Calu3 (cell line): ENCODE data around the gene AP2S1. TPM values are rescaled to one million over a fixed set of nuclear protein-coding genes. Genes with fewer than 3 reads are reported as not detected.
"Not testable (repeated sequence)": the region's sequence is repeated elsewhere in the genome, so short reads cannot be mapped to it uniquely, and the experiment has no call there.

Experiments used
- BruUV-seq: library from RNA; stranded (reverse); fragments of 400-500 nt; replicated peaks from 2 replicates; lab custom pipeline; 2021; lab: Mats Ljungman, UMichigan
- CTCF ChIA-PET: fragments of 300-600 bp; sonication (Branson Sonifier 250); formaldehyde crosslinking; loops from one replicate; lab custom pipeline; 2022; ENCODE audit warnings: antibody characterized with exemption; lab: Charles Lee
- DNase-seq: peaks from one replicate; pipeline ENCODE4 v3.0.0; 2022
- H3K27ac Mint-ChIP-seq: one replicate; pipeline ENCODE4 v1.8.0; 2022; ENCODE audit warnings: mixed read lengths; ENCODE audit not compliant: unreplicated experiment
- H3K27me3 Mint-ChIP-seq: one replicate; pipeline ENCODE4 v1.8.0; 2022; ENCODE audit warnings: mixed read lengths; ENCODE audit not compliant: unreplicated experiment
- H3K36me3 Mint-ChIP-seq: one replicate; pipeline ENCODE4 v1.8.0; 2022; ENCODE audit warnings: mild to moderate bottlenecking, moderate library complexity, mixed read lengths; ENCODE audit not compliant: insufficient read depth, unreplicated experiment
- H3K4me1 Mint-ChIP-seq: one replicate; pipeline ENCODE4 v1.8.0; 2022; ENCODE audit warnings: mild to moderate bottlenecking, low read depth, mixed read lengths; ENCODE audit not compliant: unreplicated experiment
- H3K4me3 Mint-ChIP-seq: one replicate; pipeline ENCODE4 v1.8.0; 2022; ENCODE audit warnings: mild to moderate bottlenecking, low read depth, moderate library complexity, mixed read lengths; ENCODE audit not compliant: unreplicated experiment
- H3K9me3 Mint-ChIP-seq: one replicate; pipeline ENCODE4 v1.8.0; 2022; ENCODE audit warnings: low read depth, mixed read lengths; ENCODE audit not compliant: unreplicated experiment
- intact Hi-C: fragments of 100-400 bp; cut with micrococcal nuclease; formaldehyde crosslinking; loops from one replicate; pipeline ENCODE4 v1.10.0; 2022; ENCODE audit not compliant: unreplicated experiment
- total RNA-seq: library from RNA; stranded (reverse); gene quantifications from 2 replicates; pipeline ENCODE4 v1.2.3, GENCODE V29; 2022
- TF ChIP-seq, protein P1 (sequence below): fragments of 200-600 bp; IDR thresholded peaks from one replicate; pipeline ENCODE4 v1.8.0; 2022; ENCODE audit warnings: antibody characterized with exemption; ENCODE audit not compliant: unreplicated experiment

The AP2S1 gene
- total RNA-seq, 1 experiment from 2014 or later = 184 TPM

- CTCF ChIA-PET = interaction anchor here (0.6 kb wide), 1 partner anchor 1984 kb away, joined by 4 read pairs; no protein-coding TSS in a partner anchor
- Mint-ChIP-seq H3K36me3 (no peaks in the 10 kb centered on the region), H3K4me3 (no peak overlapping the region), H3K9me3 (no peaks in the 10 kb centered on the region), H3K27ac (no peak overlapping the region), H3K4me1 (no peaks in the 10 kb centered on the region), H3K27me3 (no peaks in the 10 kb centered on the region)
- no TSS peak for BruUV-seq
- DNase-seq = no peak
- intact Hi-C loops = no loop called here
- TF ChIP-seq, protein P1, sequence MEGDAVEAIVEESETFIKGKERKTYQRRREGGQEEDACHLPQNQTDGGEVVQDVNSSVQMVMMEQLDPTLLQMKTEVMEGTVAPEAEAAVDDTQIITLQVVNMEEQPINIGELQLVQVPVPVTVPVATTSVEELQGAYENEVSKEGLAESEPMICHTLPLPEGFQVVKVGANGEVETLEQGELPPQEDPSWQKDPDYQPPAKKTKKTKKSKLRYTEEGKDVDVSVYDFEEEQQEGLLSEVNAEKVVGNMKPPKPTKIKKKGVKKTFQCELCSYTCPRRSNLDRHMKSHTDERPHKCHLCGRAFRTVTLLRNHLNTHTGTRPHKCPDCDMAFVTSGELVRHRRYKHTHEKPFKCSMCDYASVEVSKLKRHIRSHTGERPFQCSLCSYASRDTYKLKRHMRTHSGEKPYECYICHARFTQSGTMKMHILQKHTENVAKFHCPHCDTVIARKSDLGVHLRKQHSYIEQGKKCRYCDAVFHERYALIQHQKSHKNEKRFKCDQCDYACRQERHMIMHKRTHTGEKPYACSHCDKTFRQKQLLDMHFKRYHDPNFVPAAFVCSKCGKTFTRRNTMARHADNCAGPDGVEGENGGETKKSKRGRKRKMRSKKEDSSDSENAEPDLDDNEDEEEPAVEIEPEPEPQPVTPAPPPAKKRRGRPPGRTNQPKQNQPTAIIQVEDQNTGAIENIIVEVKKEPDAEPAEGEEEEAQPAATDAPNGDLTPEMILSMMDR = no peak
These were observed 27.6 kb downstream of the AP2S1 start for GRCh38 chr19:46823049-46823448.

GRCh38 chr19:46822410-46822787, 28.2 kb downstream of the AP2S1 start:
- BruUV-seq, DNase-seq, CTCF ChIA-PET, H3K9me3 Mint-ChIP-seq, H3K4me1 Mint-ChIP-seq, H3K4me3 Mint-ChIP-seq, intact Hi-C loops, H3K27ac Mint-ChIP-seq, H3K27me3 Mint-ChIP-seq, H3K36me3 Mint-ChIP-seq: not testable (repeated sequence)

GRCh38 chr19:46821512-46822409, 28.9 kb downstream of the AP2S1 start:
- BruUV-seq = no TSS peak
- no peak overlapping the region for H3K27ac Mint-ChIP-seq
- H3K4me1 Mint-ChIP-seq = no peaks in the 10 kb centered on the region
- TF ChIP-seq, protein P1 = no peak
- CTCF ChIA-PET = no interaction called here
- no peak overlapping the region for H3K4me3 Mint-ChIP-seq
- H3K27me3 Mint-ChIP-seq = no peaks in the 10 kb centered on the region
- no peak for DNase-seq
- H3K36me3 Mint-ChIP-seq = no peaks in the 10 kb centered on the region
- no peaks in the 10 kb centered on the region for H3K9me3 Mint-ChIP-seq
- intact Hi-C loops = no loop called here

- intact Hi-C loops = no loop called here
- CTCF ChIA-PET = no interaction called here
- Mint-ChIP-seq H3K4me3 (no peak overlapping the region), H3K27ac (no peak overlapping the region), H3K27me3 (peaks cover 6% of the 10 kb centered on the region), H3K4me1 (peaks cover 4% of the 10 kb centered on the region), H3K9me3 (no peaks in the 10 kb centered on the region), H3K36me3 (no peaks in the 10 kb centered on the region)
- TF ChIP-seq, protein P1 = no peak
- no TSS peak for BruUV-seq
- DNase-seq = no peak
These were observed 31.8 kb downstream of the AP2S1 start for GRCh38 chr19:46818812-46819211.
